GM18909 (cell line): ENCODE measurements around the gene MIX23.
A peak's percentile ranks its signal among the peaks of the same experiment; 100 is the strongest.

ENCODE experiments used
- ATAC-seq: cut with Tn5 transposase; IDR thresholded peaks from one replicate; pipeline ENCODE4 v1.9.1; 2021; ENCODE audit warnings: mild to moderate bottlenecking; ENCODE audit not compliant: unreplicated experiment, poor library complexity

Gene MIX23

DNA sequence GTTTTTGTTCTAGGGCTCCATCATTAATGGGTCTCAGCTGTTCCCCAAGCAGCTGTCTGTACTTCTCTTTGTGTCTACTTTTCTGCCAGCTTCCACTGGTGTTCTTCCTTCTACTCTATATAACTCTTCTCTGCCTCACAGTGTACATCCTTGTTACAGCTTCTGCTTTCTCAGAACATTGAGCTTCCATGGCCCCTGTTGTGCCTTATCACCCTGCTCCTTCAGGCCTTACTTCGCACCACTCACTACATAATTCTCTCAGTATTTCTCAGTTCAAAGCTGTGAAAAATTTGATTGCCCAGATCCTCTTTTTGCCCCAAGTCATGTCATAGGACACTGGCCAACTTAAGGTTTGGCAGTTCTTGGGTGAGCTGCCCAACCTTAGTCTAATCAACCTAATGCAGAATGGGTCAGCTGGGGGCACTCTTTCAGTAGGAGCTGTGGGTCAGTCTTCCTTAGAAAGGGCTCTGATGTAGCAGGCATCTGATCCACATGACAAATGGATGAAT, 29.1 kb downstream of the MIX23 start:
- no peak for ATAC-seq

DNA sequence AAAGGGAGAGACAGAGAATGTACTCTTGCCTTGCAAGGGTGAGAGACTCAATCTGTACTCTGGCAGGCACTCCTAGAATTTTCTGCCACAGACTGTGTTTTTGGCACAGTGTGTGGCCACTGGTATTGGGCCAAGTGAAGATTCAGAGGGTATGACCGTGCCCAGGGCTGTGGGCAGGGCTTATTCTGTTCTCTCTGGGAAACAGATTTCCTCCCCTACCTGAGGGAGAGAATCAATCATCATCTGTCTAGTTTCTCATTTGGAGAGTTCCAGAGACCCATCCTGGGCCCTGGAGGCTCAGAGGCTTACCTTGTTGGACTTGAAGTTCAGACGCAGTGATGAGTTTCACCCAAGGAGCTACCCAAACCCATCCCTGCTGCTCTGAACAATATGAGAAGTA, 29.8 kb downstream of the MIX23 start:
- no peak for ATAC-seq

DNA sequence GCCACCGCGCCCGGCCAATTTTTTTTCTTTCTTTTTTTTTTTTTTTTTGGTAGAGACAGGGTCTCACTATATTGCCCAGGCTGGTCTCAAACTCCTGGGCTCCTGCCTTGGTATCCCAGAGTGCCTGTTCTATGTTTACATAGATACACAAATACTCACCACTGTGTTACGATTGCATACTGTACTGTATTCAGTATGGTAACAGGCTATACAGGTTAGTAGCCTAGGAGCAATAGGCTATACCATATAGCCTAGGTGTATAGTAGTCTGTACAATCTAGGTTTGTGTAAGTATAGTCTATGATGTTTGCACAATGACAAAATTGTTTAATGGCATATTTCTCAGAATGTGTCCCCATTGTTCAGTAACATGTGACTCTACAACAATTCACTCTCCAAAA, 31.4 kb downstream of the MIX23 start:
- no peak for ATAC-seq

DNA sequence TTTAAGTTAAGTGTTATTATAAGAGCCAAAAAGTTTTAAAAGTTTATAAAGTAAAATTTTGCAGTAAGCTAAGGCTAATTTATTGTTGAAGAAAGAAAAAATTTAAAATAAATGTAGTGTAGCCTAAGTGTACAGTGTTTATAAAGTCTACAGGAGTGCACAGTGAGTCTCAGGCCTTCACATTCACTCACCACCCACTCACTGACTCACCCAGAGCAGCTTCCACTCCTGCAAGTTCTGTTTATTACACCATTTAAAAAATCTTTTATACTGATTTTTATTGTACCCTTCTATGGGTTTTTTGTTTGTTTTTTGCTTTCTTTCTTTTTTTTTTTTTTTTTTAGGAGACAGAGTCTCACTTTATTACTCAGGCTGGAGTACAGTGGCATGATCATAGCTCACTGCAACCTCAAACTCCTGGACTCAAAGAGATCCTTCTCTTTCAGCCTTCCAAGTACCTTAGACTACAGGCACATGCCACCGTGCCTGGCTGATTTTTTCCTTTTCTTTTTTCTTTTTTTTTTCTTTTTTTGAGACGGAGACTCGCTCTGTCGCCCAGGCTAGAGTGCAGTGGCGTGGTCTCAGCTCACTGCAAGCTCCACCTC, 32.1 kb downstream of the MIX23 start:
- ATAC-seq, result no peak

DNA sequence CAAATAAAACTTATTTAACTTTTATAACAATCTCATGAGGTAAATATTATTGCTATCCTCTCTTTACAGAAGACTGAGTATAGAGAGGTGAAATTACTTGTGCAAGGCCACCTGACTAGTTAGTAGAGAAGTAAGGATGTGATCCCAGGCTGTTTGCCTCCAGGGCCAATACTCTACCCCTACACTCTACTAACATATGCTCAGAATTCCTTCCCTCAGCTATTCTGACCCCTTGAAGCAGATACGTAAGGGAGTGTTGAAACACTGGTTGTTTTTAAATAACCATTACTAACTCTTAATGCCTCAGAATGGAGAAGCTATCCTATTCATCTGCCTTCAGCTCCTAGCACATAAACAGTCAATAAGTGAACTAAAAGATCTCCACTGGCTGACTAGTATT, 33.9 kb downstream of the MIX23 start:
- no peak for ATAC-seq

DNA sequence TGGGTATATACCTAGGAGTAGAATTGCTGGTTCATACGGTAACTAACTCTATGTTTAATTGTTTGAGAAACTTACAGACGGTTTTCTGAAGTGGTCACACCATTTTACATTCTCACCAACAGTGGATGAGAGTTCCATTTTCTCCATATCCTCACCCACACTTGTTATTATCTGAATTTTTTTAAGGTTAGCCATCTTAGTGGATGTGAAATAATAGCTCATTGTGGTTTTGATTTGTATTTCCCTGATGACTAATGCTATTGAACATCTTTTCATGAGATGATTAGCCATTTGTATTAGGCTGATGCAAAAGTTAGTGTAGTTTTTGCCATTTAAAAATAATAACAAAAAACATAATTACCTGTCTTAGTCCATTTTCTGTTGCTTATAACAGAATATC, 39.4 kb downstream of the MIX23 start:
- ATAC-seq, result no peak

DNA sequence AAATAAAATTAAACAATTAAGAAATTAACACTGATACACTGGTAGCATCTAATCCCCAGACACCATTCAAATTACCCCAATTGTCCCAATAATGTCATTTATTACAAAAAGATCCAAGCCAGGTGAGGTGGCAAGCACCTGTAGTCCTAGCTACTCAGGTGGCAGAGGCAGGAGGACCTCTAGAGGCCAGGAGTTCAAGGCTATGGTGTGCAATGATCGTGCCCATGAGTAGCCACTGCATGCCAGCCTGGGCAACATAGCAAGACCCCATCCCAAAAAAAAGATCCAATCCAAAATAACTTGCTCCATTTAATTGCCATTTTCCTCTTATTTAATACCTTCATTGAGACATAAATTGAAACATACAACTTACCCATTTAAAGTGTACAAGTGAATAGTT, 40.2 kb downstream of the MIX23 start:
- no peak for ATAC-seq

DNA sequence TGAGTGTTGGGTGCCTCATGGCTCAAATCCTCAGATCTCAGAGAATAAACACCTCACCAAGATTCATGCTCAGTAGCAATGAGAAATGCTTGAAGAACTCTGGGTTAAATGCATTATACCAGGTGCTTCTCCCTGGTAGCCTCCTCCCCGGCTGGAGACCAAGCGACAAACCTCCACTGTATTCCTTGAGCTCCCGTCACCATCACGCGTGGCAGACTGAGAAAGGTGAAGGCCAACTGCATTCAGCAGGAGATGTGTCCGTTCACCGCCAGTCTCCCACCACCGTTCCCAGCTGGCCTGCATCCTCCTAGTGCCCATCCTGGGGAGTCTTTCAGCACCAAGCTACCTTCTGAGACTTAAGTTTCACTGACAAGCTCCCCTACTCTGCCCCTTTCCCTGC, 50.5 kb downstream of the MIX23 start:
- no peak for ATAC-seq

DNA sequence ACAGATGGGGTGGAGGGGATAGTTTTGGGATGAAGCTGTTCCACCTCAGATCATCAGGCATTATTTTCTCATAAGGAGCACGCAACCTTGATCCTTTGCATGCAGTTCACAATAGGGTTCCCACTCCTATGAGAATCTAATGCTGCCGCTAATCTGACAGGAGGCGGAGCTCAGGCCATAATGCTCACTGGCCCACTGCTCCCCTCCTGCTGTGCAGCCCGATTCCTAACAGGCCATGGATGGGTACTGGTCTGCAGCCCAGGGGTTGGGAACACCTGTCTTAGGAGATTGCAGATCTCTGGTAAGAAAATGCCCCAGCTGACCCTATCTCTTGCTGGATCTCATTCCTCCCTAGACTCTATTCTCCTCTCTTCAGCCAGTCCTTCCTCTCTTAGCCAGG, 51.1 kb downstream of the MIX23 start:
- no peak for ATAC-seq

DNA sequence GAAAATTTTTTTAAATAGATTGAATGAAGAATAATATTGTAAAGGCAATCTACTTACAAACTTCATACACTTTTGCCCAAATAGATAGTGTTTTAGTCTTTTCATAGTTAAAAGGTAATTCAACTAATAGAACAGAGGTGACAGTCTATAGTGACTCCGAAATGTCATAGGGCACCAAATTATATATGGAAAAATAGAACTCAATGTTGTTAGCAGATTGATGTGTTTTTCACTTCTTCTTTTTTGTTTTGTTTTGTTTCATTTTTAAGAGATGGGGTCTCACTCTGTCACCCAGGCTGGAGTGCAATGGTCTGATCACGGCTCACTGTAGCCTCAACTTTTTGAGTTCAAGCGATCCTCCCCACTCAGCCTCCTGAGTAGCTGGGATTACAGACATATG, 57.3 kb downstream of the MIX23 start:
- ATAC-seq, result no peak

DNA sequence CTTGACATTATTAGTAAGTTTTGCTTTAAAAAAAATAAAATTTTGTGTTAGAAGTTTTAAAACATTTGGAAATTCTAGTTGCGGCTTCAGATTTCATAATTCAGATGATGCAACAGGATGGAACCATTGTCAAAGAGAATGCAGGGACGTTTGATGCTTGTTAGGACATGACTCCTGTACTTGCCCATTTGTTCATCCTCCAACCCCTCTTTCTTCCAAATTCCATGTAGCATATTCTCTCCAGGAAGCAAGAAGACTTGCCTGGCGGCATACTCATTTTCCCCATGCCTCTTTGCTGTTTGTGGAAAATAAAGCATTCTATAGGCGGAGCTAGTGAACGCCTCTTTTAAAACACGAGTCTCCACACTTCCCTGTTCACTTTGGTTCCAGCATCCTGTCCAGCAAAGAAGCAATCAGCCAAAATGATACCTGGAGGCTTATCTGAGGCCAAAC, 58.1 kb downstream of the MIX23 start, which contains the start of gene CSTA:
CSTA (plus strand) TSS at position 378 of the 453 bp plus-strand sequence; CDS start at position 423, 45 bp downstream.
- ATAC-seq, result no peak

DNA sequence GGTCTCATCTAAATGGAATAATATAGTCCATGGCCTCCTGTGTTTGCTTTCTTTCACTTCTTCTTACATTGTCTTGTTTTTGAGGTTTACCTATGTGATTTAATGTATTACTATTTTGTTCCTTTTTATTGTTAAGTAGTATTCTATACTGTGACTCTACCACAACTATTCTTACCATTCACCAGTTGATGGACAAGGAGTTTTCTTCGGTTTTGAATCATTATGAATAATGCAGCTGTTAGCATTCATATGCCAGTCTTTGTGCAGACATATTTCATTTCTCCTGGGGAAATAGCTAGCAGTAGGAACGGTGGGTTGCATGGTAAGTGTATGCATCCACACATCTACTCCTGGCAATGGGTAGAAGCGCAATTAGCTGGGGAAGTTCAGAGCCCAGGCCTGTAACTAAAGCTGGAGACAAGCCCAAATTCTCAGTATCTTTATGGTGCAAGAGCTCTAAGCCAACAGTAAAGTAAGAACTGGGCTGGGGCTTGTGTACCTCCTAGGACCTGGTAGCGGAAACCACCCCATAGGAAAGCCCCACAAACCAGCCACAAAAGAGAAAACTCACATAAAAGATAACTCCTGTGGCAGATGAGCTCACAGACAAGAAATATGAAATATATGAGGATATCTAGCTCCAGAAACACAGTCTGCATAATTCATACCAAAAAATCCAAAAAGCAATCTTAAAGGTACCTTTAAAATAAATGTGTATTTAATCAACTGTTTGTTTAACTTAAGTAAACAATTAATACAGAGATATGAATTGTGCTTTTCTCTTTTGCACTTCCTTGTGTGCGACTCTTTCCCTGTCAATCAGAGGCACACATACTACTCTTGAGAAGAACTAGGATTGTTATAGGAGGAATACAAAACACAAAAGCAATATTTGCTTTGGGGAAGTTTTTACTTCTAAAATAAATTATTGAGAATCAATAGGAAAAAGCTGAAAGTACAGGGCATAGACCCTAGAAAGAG, 60.6 kb downstream of the MIX23 start:
- peak; percentile 54 for ATAC-seq

DNA sequence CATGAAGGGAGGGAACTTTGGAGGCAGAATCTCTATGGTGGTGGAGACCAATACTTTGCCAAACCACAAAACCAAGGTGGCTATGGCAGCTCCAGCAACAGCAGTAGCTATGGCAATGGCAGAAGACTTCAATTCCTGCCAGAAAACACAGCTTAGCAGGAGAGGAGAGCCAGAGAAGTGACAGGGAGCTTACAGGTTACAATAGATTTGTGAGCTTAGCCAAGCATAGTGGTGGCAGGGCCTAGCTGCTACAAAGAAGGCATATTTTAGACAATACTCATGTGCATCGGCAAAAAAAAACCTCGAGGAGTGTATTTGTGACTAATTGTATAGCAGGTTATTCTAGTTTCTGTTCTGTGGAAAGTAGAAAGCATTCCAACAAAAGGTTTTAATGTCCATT, 64.4 kb downstream of the MIX23 start:
- no peak for ATAC-seq

DNA sequence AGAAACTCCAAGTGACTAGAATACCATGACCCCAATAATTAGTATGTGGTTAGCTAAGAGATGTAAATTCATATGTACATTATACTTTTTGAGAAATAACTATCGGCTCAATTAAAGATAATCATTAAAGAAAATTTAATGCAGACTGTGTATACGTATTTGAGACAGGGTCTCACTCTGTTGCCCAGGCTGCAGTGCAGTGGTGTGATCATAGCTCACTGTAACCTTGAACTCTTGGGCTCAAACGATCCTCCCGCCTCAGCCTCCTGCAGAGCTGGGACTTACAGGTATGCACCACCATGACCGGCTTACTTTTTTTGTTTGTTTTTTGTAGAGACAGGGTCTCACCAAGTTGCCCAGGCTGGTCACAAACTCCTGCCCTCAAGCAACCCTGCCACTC, 66.7 kb downstream of the MIX23 start:
- ATAC-seq, result no peak

DNA sequence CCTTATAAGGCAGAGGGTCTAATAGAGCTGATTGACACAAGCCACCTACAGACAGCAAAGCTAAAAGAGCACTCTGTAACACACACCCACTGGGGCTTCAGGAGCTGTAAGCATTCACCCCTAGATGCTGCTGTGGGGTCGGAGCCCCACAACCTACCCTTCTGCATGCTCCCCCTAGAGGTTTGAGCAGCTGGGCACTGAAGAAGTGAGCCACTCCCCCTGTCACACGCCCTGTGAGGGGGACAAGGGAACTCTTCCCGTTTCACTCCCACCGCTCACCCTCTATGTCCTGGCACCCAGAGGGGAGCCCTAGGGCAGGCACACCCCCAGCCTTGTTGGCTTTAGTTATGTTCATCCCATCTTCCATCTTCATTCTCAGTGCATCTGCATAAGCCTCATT, 67.4 kb downstream of the MIX23 start:
- ATAC-seq, result no peak

DNA sequence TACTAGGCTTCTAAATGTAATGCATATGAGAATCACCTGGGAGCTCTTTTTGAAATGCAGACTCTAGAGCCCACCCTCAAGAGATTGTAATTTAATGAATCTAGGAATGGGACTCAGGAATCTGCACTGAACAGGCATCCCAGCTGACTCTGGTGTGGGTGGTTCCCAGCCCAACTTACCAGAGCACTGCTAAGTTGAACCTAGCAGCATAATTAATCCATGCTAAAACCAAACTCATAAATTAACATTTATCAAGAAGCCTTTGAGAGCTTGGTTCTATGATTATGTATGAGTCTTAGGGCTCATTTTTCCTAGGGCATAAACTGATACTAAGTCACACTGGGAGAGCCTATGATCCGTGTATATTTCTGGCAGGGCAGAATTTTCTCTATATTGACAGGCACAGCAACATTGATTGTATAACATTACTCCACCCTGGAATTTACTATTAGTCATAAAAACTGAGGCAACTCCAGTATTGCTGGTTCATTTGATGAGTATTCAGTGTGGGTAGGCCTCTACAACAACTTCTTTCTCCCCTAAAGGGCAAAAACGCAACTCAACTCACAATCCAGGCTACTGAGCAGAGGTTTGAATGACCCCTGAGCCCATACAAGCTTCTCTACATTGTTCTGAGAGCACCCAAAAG, 68.7 kb downstream of the MIX23 start:
- ATAC-seq, result no peak

DNA sequence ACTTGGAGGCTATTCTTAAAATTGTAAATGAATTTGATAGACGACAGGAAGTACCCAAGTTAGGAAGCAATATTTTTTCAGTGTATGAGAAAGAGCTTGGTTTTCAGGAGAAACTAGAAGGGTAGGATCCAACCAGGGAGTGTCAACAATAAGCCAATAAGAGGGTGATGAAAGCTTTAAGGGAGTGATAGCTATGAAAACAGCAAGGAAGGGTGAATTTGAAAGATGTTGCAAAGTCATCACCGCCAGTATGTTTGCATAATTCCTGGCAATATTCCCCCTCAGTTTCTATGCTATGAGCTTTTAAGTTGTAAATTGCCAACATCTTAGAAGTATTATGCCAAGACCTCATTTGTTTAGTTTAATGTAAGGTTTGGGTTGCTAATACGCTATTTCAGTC, 69.8 kb downstream of the MIX23 start:
- no peak for ATAC-seq

DNA sequence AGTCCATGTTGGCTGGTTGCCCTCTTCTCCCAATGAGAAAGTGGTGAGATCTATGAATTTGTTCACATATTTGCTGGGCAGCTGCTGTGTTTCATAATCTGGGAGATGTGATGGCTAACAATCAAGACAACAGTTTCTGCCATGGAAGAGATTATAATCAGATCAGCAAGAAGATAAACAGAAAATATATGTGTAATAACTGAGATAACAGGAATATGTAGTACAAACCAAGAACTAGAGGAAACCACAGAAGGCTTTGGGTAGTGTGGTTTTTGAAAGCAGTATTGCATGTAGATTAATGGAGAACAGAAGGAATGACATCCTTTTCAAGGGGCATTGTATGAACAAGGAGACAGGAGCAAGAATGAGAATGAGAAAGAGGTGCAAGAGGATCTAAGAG, 70.2 kb downstream of the MIX23 start:
- no peak for ATAC-seq

DNA sequence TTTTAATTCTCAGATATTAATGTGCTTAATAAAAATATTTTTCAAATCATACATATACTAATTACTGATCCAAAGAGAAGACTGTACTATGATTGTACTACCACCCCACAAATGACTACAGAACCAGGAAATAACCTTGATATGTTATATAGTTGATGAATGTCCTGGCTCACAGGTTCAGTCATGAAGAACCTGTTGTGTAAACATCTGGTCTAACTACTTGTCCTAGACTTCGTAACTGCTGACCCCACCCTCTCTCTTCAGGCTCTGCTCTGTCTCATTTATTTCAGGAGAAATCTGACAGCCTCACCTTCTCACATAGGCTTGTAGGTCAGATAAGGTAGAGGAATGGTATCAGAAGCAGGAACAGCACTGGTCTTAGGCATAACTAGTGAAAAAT, 72.7 kb downstream of the MIX23 start:
- no peak for ATAC-seq
